GM18519 (cell line): Measurements from ENCODE around the gene ABLIM1.

Experiments used
- ATAC-seq: cut with Tn5 transposase; IDR thresholded peaks from one replicate; pipeline ENCODE4 v1.9.1; 2021; ENCODE audit warnings: mild to moderate bottlenecking, moderate library complexity; ENCODE audit not compliant: unreplicated experiment, low FRiP score

ABLIM1 gene

DNA sequence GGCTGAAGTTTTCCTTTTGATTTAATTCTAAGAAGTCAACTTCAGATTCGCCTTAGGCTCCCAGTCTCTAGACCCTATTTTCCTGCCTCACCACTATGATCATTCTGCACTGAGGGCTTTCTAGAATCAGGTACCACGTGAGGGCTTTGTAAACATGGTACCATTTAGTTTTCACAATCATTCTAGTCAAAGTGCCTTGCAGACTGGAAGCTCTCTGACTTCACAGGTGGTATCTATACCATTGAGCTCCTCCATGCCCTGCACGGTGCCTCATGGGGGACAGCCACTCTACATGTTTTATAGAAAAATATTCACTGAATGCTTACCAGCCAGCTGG is 106.5 kb downstream of the ABLIM1 start:
- ATAC-seq, result no peak

DNA sequence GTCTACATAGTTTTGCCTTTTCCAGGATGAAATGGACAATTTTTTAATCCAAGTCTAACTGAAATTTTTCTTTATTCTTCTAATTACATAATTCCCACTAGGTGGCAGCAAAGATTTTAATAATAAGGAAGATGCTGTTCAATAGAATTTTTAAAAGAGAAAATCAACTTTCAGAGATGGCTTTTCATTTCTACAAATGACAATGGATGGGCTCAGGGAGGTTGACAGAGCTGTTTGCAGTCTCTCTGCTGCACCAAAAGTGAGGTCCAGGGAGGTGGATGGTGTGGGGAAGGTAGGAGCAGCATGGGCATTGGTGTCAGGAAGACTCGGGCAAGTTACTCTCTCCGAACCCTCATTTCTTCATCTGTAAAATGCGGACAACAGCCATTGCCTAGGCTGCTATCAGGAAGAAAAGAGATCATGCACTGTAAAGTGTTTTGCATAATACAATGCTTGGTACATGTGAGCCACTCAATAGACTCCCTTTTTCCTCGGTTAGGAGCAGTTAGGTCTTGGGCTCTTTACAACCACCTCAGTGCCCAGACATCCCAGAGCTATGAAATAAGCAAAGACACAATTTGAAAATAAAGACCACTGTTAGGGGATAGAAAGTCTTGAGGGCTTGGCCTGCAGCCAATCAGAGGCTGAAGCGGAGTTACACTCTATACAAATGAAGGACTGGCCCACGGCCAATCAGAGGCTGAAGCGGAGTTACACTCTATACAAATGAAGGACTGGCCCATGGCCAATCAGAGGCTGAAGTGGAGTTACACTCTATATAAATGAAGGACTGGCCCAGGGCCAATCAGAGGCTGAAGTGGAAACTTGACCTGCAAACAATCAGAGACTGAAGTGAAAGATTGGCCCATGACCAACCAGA is 107.1 kb downstream of the ABLIM1 start:
- no peak for ATAC-seq

DNA sequence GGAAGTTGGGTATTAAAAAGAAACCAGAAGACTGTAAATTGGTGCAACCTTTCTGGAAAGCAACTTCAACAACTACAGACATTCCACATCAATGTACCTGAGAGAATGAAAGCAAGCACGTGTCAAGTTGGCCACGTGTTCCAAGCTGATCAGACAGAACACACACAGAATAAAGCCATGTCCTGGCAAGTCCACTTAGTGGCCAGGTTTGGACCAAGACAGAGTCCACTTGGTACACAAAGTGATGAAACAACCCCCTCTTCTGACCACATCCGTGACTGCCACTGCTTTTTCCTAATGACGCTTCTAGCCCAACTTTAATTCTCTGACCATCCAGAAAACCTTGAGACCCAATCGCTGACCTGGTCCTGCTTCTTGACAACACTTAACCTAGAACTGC is 109.4 kb downstream of the ABLIM1 start:
- no peak for ATAC-seq

DNA sequence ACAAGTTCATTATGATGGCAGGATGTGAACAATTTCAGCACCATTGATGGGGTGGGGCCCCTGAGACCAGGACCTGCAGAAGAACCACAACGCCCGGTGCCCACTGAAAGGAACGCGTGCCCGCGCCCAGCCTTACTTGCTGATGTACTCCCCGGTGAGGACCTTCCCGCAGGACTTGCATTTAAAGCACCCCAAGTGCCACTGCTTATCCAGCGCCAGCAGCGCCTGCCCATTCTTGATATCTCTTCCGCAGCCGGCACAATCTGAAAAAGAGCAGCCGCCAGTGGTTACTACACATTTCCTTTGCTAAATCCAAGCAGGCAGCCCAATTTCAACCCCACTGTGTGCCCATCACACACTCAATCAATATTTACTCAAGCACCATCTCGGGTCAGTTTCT is 110.6 kb downstream of the ABLIM1 start:
- ATAC-seq, result no peak

DNA sequence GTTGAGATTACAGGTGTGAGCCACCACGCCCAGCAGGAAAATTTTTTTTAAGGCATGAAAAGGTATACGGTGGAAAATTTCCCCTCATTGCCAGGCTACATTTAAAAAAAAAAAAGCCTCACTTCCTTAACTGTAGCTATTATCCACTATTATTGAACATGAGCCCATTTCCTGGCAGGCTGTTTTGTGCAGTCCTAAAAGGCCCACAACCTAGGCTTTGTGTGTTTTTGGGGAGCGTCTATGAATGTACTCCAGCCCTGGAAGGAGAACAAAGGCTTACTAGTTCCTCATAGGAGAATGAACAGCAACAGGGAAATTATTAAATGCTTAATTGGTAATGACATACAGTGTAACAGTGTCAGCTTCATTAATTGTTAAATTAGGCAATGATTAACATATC is 111.0 kb downstream of the ABLIM1 start:
- ATAC-seq, result no peak

- no peak for ATAC-seq
Observed at GRCh38 chr10:114545819-114546218, 112.3 kb downstream of the ABLIM1 start.

- ATAC-seq, result no peak
Observed at GRCh38 chr10:114545071-114545470, 113.0 kb downstream of the ABLIM1 start.

GRCh38 chr10:114544045-114544659 is 113.9 kb downstream of the ABLIM1 start:
- ATAC-seq, result peak; percentile 96

DNA sequence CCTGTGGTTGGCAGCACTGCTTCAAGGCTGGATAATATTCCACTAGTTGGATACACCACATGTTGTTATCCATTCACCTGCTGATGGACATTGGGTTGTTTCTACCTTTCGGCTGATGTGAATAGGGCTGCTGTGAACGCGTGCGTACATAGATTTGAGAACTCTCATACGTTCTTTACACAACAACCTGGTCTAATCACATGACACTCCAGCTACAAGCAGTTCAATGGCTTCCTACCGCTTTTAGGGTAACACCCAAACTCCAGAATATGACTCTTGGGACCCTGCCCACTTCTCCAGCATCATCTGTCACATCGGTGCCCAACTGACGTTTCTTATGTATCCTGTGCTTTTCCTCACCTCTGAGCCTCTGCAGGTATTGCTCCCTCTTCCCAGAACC is 114.6 kb downstream of the ABLIM1 start:
- no peak for ATAC-seq

DNA sequence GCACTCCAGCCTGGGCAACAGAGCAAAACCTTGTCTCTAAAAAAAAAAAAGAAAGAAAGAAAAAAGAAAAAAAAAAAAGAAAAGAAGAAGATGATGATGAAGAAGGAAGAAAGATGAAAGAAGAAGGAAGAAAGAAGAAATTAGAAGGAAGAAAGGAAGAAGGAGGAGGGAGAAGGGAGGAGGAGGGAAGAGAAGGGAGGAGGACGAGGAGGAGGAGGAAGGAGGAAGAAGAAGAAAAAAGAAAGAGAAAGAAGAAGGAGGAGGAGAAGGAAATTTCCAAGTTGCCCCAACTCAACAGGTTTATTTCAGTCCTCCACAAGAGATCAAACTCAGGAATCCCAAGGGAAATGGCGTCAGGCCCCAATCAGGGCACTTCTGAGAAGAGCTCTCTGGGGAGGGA is 115.7 kb downstream of the ABLIM1 start:
- no peak for ATAC-seq

DNA sequence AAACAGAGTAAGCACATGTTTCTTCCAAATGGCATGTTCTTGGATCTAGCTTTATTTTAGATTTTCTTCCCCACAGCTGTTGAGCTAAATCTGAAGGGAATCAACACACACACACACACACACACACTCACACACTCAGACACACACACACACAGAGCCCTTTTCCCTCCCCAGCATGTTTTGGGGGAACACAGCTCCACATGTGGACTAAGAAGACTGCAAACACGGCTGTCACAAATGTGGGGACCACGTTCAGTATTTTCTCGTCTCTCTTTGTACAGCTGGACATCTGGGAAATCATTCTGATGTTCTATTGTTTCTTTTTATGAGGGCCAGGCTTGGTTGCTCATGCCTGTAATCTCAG is 116.3 kb downstream of the ABLIM1 start:
- no peak for ATAC-seq

DNA sequence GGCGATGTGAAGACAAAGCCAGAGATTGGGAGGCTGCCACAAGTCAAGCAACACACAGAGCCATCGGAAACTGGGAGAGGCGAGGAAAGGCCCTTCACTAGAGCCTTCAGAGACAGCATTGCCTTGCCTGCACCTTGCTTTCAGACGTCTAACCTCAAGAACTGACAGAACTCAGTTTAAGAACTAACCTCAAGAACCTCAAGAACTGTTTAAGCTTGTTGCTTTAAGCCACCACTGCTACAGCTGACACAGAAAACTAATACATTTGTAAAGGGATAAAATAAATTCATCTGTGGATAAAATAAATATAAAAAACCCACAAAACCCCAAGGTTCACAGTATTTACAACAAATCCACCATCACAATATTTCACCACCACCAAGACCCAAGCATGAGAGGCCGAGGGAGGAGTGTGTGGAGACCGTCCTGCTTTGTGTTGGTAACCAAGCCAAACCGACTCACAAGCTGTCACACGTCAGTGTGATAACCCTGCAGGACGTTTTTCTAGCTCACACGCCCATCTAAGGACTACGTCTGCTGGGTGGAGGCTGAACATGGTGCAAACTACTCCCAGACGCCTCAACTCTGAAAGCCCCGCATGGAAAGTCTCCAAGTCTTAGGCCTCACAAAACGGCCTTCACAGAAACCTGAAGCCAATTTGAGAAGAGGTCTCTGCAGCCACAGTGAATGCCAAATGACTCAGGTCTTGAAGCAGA is 116.8 kb downstream of the ABLIM1 start:
- ATAC-seq, result no peak

- ATAC-seq, result no peak
Observed at GRCh38 chr10:114540236-114540635, 117.8 kb downstream of the ABLIM1 start.

GRCh38 chr10:114539623-114540022 is 118.5 kb downstream of the ABLIM1 start:
- no peak for ATAC-seq

- ATAC-seq, result no peak
Observed at GRCh38 chr10:114538181-114538906, 119.7 kb downstream of the ABLIM1 start.

GRCh38 chr10:114537736-114538135 is 120.3 kb downstream of the ABLIM1 start:
- no peak for ATAC-seq

DNA sequence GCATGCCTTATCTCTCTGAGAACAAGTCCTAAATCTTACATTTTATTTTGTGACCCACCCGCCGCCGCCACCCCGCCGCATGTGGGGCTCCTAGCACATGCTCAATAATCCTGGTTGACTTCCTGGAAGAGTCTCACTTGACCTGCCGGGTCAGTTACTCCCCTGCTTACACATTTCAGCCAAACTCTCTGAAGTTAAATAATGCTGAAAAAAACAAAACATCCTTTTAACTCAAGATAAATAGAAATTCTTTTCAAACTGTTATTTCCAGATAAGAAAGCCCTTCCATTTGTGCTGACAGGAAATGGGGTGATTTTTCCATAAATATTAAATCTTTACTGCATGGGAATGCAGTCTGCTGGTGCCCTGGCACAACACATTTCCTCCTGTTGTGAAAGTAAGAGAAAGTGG is 123.5 kb downstream of the ABLIM1 start:
- ATAC-seq, result no peak

GRCh38 chr10:114532226-114532625 is 125.8 kb downstream of the ABLIM1 start:
- no peak for ATAC-seq

- ATAC-seq, result peak; percentile 94
Observed at GRCh38 chr10:114526504-114527238, 131.4 kb downstream of the ABLIM1 start.

- peak; percentile 15 for ATAC-seq
Observed at GRCh38 chr10:114526126-114526503, 132.0 kb downstream of the ABLIM1 start.
